ENCODE results near the gene B3GAT1.

Gene B3GAT1

GRCh38 chr11:134363161-134363560 is 48.9 kb downstream of the B3GAT1 start:
- TF ChIP-seq CTCF (IDR thresholded peaks at IDR 0.05): no peak

- TF ChIP-seq CTCF (IDR thresholded peaks at IDR 0.05): no peak
These were observed 49.7 kb downstream of the B3GAT1 start for GRCh38 chr11:134362192-134362901.

GRCh38 chr11:134361661-134362060 is 50.4 kb downstream of the B3GAT1 start:
- no peak for TF ChIP-seq CTCF (IDR thresholded peaks at IDR 0.05)

GRCh38 chr11:134360050-134360835 is 51.8 kb downstream of the B3GAT1 start:
- TF ChIP-seq CTCF (IDR thresholded peaks at IDR 0.05): peak; percentile 91

- TF ChIP-seq CTCF (IDR thresholded peaks at IDR 0.05): no peak
These were observed 52.4 kb downstream of the B3GAT1 start for GRCh38 chr11:134359646-134360045.

- TF ChIP-seq CTCF (IDR thresholded peaks at IDR 0.05): no peak
These were observed 53.1 kb downstream of the B3GAT1 start for GRCh38 chr11:134358856-134359490.

GRCh38 chr11:134358165-134358855 is 53.7 kb downstream of the B3GAT1 start:
- TF ChIP-seq CTCF (IDR thresholded peaks at IDR 0.05): no peak
